Sciatic nerve (tissue), 2 donors: ENCODE results near the gene RELL1. TPM values are rescaled to one million over a fixed set of nuclear protein-coding genes. Genes with fewer than 3 reads are reported as not detected.

Experiments
- ATAC-seq: fragments of 200-7000 bp; cut with Tn5 transposase; one replicate; pipeline ENCODE4 v1.9.1; 2020; ENCODE audit warnings: mild to moderate bottlenecking, moderate library complexity
- DNase-seq: peaks from one replicate; pipeline ENCODE4 v3.0.0-alpha.2; 2020; ENCODE audit warnings: low spot score
- intact Hi-C: fragments of 100-400 bp; cut with DNase I; formaldehyde crosslinking; loops from one replicate; pipeline ENCODE4 v1.14.2; 2022
- total RNA-seq: library from RNA; stranded (reverse); fragmentation: NEBNext Ultra II Directional; extraction: Animal tissue kit (Norgen Biotek cat#: 25700); gene quantifications from one replicate; pipeline ENCODE4 v1.2.1, GENCODE V29; 2021
- donor health status: DM: no; HTN: no; CAD: no.
- donor health status: DM: no; HTN: no; CAD: no.

The RELL1 gene
- total RNA-seq, 1 donor from 2014 or later, result 80.6 TPM

DNA sequence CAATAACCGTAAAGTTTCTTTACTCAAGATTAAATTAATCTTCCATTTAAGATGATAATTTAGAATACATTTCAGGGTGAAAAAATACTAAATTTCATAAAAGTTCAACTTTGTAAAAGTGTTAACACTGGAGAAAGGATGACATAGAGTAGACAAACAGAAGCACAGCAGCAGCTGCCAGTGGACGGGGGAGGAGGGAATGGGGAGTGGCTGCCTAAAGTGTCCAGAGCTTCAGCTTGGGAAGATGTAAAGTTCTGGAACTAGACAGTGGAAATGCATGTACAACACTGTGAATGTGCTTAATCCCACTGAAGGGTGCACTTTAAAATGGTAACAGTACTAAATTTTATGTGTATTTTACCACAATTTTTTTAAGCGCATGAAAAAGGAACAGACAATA lies 39.9 kb downstream of the RELL1 start:
- DNase-seq (no peak), ATAC-seq (no peak)
- intact Hi-C loops, result no loop called here

DNA sequence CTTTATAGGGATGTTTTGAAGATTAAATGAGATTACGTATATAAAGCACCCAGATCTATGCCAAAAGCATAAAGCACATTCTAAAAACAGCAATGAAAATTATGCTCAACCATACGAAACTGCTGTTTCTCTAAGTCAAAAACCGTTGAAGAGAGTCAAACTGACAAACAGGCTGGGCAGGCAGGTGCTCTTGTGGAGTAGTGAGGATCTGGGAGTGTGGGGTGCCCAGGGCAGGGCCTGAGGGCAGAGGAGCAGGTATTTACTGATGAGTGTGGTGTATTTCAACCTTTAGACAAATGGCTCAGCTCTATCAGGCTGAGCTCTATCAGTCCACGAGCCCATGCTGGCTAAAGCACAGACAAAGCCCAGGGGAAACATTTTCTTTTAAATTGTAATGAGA lies 40.4 kb downstream of the RELL1 start:
- no peak for ATAC-seq
- intact Hi-C loops, result no loop called here
- DNase-seq, result no peak

DNA sequence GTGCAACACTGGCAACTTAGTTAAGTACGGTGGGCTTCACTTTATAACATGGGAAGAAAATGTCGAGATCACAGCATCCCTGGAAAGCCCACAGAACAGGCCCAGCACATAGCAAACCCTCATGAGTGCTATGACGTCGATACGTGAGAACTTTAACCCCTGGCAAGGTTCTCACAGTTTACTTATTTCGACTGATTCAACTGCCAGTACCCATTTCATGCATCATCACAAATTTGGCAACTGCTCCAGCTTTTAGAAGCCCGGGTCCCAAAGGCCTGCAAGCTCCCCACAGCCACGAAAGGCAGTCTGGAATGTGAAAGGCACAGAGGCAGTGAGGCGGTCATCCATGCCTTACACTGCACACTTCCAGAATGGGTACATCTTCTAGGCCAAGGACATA lies 41.2 kb downstream of the RELL1 start:
- intact Hi-C loops, result no loop called here
- ATAC-seq (peak; percentile 39), DNase-seq (no peak)

DNA sequence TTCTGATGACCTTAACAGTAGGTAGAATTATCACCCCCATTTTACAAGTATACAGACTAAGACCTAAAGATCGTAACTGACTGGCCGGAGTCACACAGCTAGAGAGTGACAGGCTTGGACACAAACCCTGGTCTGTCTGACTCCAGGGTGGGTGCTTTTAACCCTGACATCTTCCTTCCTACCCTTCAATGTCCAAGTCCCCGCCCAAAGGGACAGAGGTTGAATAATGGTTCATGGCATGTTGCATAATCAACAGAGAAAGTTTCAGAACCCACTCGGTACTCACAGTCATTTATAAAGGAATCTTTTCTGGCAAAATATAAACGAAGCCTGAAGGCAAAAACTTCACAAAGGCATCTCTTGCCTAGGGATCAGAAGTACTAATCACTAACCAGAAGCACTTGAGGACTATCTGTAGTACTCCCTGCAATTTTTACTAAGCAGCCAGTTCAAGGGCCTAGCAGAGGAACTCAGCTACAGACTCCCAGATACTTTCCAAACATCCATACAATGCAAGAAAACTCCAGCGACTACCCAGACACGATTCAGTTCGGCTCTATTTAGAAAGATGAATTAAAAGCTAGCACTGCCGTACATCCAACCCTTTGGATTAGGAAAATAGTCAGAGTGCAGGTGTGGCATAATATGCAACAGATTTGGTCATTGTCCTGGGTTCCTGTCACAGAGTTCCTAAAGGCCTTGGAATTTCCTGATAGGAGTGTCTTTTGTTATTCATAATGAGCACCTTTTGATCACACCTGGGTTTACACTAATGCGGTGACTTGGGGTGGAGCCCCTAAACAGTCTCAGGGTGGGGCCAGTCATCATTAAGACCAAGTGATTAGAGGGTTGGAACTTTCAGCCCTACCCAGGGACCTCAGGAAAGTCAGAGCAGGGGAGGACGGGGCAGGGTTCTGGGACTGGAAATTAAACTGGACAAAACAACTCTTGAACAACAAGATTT lies 44.0 kb downstream of the RELL1 start:
- intact Hi-C loops, result no loop called here
- peak; percentile 40 for ATAC-seq
- no peak for DNase-seq

DNA sequence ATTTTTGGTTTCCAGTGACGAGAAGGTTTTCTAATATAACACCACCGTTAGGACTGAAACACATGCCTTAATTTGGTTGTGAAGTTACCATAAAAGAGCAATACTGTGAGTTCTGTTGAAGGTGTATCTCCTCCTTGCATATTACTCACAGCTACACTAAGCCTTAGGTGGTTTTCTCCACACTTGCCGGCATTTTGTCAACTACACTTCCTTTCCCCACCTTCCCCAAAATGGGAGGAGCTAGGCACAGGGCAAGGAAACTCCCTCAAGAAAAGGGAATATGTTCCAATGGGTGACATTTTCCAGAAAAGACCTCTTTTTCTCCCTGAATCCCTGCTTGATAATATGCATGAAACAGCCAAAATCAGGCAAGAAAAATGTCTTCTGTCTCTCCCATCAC lies 44.8 kb downstream of the RELL1 start:
- ATAC-seq (no peak), DNase-seq (no peak)
- intact Hi-C loops, result no loop called here

DNA sequence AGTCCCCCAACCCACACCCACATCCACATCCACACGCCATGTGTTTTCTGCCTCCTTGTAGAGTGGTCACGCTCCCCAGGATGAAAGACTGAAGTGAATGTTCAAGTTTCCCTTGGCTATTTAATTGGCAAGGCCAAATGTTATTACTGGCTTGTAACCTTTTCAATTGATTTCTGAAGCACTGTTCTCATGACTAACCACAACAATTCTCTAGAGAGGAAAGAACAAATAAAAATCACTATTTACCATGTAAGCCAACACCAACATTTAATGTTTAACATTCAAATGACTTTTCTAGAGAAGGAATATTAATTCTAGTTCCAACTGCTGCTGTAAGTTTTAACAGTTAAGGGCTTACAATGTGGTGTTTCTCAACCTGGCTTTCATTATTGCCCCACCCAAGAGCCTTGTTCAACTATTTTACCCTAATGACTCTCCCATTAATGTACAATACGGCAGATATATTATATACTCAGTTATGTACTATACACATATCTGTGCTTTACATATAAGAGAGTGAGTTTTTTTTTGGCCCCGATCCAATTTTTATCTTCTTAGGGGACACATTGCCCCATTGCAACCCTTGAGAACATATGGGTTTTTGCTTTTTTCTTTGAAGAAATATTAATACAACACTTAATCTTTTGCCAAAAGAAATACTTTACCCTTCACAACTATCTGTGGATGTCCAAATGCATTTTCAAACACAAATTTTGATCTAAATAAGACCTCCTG lies 46.5 kb downstream of the RELL1 start:
- DNase-seq (no peak), ATAC-seq (peak; percentile 88)
- intact Hi-C loops, result loop anchor here (10.0 kb wide), 1 partner anchor 45 kb away; the partner anchor contains the start of gene RELL1

DNA sequence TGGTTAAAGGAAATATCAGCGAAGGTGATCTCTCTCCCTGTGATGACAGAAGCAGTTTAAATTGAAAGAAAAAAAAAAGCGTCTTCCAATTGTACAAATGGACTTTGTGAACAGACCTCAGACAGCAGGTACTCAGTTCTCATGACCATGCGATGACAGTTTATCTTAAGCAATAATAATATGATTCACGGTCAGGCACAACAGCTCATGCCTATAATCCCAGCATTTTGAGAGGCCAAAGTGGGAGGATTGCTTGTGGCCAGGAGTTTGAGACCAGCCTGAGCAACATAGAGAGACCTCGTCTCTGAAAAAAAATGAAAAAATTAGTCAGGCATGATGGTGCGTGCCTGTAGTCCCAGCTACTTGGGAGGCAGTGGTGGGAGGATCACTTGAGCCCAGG lies 51.0 kb downstream of the RELL1 start:
- ATAC-seq, result no peak
- no peak for DNase-seq
- intact Hi-C loops, result loop anchor here (10.0 kb wide), 1 partner anchor 50 kb away; the partner anchor contains the start of gene RELL1

DNA sequence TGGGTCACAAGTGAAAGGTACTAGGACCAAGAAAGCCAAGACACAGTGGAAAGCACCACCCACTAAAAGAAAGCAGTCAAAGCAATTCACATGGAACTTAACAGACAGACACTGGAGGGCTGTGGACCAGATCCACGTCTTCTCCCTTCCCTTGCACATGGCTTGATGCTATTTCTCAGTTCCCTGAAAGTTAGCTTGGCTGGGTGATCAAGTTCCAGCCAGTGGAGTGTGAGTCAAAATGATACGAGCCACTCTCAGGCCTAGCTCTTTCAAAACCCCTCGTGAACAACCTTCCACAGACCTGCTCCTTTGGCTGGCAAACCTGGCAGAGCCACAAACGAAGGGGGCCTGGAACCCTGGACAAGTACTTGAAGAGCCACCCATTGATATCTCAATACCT lies 52.0 kb downstream of the RELL1 start:
- DNase-seq (no peak), ATAC-seq (peak; percentile 7)
- intact Hi-C loops, result loop anchor here (10.0 kb wide), 1 partner anchor 51 kb away; the partner anchor contains the start of gene RELL1

DNA sequence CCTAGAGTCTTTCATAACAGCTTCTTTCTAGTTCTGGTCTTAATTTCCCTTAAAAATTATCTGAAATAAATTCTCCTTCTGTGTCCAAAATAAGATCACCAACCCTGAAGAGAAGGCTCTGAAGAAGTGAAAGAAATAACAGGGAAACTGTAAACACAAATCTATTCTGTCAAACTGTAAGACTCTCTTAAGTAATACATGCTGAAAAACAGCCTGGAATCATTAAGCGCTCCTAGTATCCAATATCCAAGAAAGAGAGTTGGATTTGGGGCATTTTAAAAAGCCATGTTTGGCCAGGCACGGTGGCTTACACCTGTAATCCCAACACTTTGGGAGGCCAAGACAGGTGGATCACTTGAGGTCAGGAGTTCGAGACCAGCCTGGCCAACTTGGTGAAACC lies 53.3 kb downstream of the RELL1 start:
- ATAC-seq (peak; percentile 13), DNase-seq (no peak)
- intact Hi-C loops, result loop anchor here (10.0 kb wide), 1 partner anchor 52 kb away; the partner anchor contains the start of gene RELL1

DNA sequence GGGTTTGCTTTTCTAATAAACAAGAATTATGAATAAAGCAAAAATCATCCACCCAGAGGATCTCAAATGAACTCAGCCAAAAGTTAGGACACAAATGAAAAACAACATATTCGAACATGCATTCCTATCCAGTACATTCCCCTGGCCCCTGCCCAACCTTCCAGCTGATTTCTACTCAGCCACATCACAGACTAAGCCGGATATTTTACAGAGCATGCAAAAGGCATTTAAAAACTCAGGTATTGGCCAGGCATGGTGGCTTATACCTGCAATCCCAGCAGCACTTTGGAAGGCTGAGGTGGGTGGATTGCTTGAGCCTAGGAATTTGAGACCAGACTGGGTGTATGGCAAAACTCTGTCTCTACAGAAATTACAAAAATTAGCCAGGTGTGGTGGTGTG lies 54.6 kb downstream of the RELL1 start:
- DNase-seq (no peak), ATAC-seq (no peak)
- intact Hi-C loops, result loop anchor here (10.0 kb wide), 1 partner anchor 53 kb away; the partner anchor contains the start of gene RELL1

DNA sequence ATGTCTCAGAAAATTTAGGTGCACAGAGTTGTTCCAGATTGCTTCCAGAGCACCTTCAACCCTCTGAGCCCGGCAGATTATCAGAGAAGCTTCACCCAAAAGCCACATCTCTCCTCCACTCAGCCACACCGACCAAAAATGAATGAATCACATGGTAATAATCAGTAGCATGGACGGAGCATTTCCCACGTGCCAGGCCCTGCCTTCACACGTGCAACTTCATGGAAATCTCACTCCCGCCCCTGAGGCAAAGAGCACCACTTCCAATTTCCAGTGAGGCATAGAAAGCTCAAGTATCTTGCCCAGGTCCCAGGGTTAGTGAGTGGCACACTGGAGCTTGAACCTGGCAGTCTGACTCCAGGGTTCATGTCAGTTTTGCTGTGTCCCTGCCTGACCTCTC lies 56.5 kb downstream of the RELL1 start:
- intact Hi-C loops, result loop anchor here (10.0 kb wide), 1 partner anchor 55 kb away; the partner anchor contains the start of gene RELL1
- no peak for ATAC-seq

DNA sequence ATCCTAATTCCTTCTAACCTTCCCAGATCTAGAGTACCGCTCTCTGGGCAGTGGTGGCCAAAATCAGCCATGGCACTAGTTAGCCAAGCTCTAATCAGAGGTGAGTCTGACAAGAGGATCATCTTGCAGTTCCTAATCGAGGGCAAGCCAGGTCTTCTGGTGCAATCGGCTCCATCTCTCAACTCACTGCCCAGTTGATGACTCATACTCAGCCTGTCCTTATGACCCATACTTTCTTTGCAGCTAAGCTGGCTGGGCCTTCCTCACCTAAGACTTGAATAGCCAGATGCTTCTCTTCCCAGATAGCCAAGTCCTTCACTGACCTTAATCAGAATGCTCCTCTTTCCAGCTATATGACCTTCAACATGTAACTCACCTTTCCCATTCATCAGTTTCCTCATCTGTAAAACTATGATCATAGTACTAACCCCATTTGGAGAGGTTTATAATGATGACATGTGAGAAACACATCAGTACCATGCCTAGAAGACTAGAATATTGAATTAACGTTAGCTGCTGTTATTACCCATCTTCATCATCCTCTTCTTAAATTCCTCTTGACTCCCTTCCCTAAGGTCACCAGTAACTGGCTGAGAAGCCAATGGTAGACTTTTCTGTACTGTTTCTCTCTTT lies 57.1 kb downstream of the RELL1 start:
- intact Hi-C loops, result no loop called here
- ATAC-seq (peak; percentile 78), DNase-seq (peak; percentile 65)

More for the DNA sequence above, 56.5 kb downstream of the RELL1 start:
- no peak for DNase-seq

DNA sequence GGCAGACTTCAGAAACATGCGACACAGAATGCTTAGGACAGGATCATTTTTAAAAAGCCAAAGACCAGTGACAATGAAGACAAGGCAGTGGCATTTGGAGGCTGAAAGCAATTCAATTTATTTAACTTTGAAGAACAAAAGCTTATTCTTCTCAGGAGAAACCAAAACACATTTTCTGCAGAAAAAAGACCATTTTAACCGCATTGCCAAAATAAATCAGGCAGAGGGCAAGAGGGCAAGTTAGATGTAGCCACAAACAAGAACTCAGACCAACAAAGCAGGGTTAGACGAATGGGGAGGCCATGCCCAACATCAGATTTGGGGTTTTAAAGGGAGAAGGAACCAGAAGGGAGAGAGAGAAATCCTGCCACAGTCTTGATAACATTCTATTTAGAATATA lies 58.9 kb downstream of the RELL1 start:
- ATAC-seq (peak; percentile 24), DNase-seq (no peak)
- intact Hi-C loops, result no loop called here

DNA sequence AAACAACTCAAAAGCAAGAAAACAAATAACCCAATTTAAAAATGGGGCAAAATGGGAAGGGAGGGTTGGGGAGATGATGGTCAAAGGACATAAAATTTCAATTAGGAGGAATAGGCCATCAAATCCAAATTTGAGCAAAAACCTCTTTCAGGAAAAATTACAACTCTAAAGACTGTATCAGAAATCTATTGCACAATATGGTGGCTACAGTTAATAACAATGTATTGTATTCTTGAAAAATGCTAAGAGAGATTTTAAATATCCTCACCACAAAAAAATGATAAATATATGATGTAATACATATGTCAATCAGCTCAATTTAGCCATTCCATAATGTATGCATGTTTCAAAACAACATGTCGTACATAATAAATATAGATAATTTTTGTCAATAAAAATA lies 60.7 kb downstream of the RELL1 start:
- ATAC-seq, result no peak
- no peak for DNase-seq
- intact Hi-C loops, result no loop called here

DNA sequence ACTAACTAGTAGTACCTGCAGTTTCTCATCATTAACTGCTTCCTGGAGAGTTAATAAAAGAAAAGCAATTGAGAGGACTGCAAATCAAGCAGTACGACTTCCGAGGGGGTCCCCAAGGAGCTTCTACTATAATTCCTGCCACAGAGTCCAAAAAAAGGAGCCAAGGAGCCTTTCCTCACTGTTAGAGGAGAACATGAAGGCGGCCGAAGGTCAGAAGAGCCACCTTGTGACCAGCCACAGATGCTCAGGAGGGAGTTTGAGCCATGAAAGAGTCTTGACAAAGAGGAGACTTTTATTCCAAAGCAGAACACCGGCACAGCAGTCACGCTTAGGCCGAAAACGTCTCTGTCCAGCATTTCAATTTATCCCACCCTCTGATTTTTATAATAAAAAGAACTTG lies 62.2 kb downstream of the RELL1 start:
- intact Hi-C loops, result no loop called here
- DNase-seq (no peak), ATAC-seq (peak; percentile 82)

DNA sequence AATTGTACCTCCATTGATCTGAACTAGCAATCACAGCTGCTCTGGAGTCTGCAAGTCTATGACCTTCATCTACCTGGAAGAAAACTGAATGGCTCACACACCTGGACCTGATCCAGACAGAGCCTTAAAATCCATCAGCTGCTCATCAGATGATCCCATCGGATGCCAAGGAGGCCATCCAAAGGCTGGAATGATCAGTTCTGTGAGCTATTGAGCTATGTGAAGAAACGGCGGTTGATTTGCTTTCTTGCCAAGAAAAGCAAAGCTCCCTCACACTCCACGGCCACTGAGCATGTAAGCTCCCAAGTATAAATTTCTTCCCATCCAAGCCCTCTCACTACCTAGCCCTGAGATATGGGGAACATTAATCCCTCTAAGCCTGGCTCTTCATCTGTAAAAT lies 63.1 kb downstream of the RELL1 start:
- intact Hi-C loops, result no loop called here
- DNase-seq (no peak), ATAC-seq (peak; percentile 53)

DNA sequence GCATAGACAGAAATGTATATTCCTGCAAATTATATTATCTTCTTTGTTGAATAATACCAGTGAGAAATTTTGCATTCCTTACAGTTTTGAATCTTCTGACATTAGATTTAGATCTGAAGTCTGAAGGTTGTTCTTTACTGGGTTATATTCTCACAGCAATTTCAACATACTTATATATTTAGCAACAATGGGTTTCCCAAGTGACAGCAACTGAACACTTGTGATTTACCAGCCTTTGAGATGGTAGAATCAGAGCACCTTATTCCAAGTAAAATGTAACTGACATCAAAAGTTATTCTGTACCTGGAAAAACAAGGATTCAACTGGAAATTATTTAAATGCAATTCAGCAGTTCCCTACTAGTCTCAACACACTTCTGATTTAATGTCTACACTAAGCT lies 66.0 kb downstream of the RELL1 start:
- ATAC-seq (no peak), DNase-seq (no peak)
- intact Hi-C loops, result no loop called here

DNA sequence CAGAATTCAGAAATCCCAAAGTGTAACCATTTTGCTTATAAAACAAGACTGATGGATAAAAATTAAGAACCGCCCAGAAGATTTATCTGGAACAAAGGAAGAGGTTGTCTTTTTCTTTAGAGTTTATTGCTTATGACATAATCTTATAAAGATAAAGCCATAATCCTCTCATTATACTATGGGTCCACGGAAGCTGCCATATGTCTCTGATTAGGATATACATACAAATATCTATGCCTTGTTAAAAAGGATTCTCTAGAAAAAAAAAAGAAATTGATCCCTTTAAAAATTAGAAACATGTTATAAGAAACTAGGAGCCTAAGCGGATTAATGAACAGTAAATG lies 70.5 kb downstream of the RELL1 start:
- intact Hi-C loops, result no loop called here
- no peak for DNase-seq
- ATAC-seq, result no peak

DNA sequence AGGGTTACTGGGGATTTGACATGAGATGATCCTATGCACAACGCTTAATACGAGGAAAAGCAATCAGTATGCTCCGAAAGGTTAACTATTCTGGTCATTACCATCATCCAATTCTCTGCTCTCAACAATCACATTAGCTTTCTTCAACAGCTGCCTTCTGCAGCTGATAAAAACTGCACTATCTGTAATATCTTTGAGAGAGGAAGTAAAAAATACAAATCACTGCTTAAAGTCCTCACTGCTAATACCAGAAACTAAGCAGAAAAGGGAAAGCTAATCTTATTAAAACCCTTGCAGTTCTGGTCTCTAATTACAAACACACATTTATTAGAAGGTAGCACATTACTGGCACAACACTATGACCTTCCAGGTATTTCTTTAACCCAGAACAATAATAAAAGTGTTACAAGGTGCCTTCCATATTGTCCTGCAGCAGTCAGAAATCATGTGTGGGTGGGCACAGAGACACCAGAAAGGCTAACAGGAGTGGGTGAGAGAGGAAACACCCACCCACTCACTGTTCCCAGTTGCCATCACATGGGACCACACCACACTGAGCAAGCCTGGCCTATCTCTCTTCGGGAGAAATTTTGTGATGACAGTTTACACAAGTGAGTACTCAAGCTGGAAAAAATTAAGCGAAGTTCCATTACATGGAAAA lies 71.0 kb downstream of the RELL1 start:
- ATAC-seq (peak; percentile 51), DNase-seq (no peak)
- intact Hi-C loops, result no loop called here
